GM23338 (cell line): Measurements from ENCODE around the gene OLA1. TPM values are rescaled to one million over a fixed set of nuclear protein-coding genes. Genes with fewer than 3 reads are reported as not detected.

Source experiments
- ATAC-seq: fragments of 200-7000 bp; cut with Tn5 transposase; 3 replicates; pipeline ENCODE4 v1.9.1; 2020
- DNase-seq: peaks from one replicate; pipeline ENCODE4 v3.0.0-alpha.2; 2015; ENCODE audit warnings: low spot score
- H2AFZ ChIP-seq: fragments of 200-600 bp; sonication (generic); 2 replicates; pipeline ENCODE4 v1.8.0; 2016; ENCODE audit warnings: antibody characterized with exemption, mild to moderate bottlenecking, moderate library complexity
- H3F3A ChIP-seq: fragments of 200-600 bp; sonication (generic); replicated peaks from 2 replicates; pipeline ENCODE4 v1.8.0; 2017; ENCODE audit warnings: antibody characterized with exemption, mixed run types, low read depth
- H3K27ac ChIP-seq: fragments of 200-600 bp; sonication (generic); 2 replicates; pipeline ENCODE4 v1.6.1; 2016; ENCODE audit warnings: low read depth
- H3K27me3 ChIP-seq: fragments of 200-600 bp; sonication (generic); 2 replicates; pipeline ENCODE4 v1.8.0; 2016; ENCODE audit warnings: mild to moderate bottlenecking, mixed run types, moderate library complexity; ENCODE audit not compliant: insufficient read depth
- H3K36me3 ChIP-seq: fragments of 200-600 bp; sonication (generic); 2 replicates; pipeline ENCODE4 v1.8.0; 2016; ENCODE audit warnings: mild to moderate bottlenecking; ENCODE audit not compliant: insufficient read depth
- H3K4me1 ChIP-seq: fragments of 200-600 bp; sonication (generic); 2 replicates; pipeline ENCODE4 v1.8.0; 2016; ENCODE audit warnings: mild to moderate bottlenecking, moderate library complexity; ENCODE audit not compliant: insufficient read depth
- H3K4me2 ChIP-seq: fragments of 200-600 bp; sonication (generic); 2 replicates; pipeline ENCODE4 v1.7.1; 2017; ENCODE audit warnings: mixed run types
- H3K4me3 ChIP-seq: fragments of 200-600 bp; sonication (generic); 2 replicates; pipeline ENCODE4 v1.6.1; 2016; ENCODE audit warnings: mixed run types
- H3K79me2 ChIP-seq: fragments of 200-600 bp; sonication (generic); replicated peaks from 2 replicates; pipeline ENCODE4 v1.8.0; 2017; ENCODE audit warnings: mild to moderate bottlenecking; ENCODE audit not compliant: insufficient read depth
- H3K9me2 ChIP-seq: fragments of 200-600 bp; sonication (generic); 2 replicates; pipeline ENCODE4 v1.8.0; 2017; ENCODE audit not compliant: insufficient read depth
- H4K20me1 ChIP-seq: fragments of 200-600 bp; sonication (generic); replicated peaks from 2 replicates; pipeline ENCODE4 v1.8.0; 2017; ENCODE audit warnings: mild to moderate bottlenecking; ENCODE audit not compliant: insufficient read depth
- H3K27ac Mint-ChIP-seq: 2 replicates; pipeline ENCODE4 v1.8.0; 2020; ENCODE audit warnings: inconsistent platforms, mild to moderate bottlenecking, moderate library complexity, mixed read lengths
- H3K27me3 Mint-ChIP-seq: 3 replicates; pipeline ENCODE4 v1.8.0; 2022; ENCODE audit warnings: low read depth, mild to moderate bottlenecking, moderate library complexity, mixed read lengths, inconsistent platforms; ENCODE audit not compliant: insufficient read depth, poor library complexity
- H3K36me3 Mint-ChIP-seq: 3 replicates; pipeline ENCODE4 v1.8.0; 2021; ENCODE audit warnings: low read depth, mild to moderate bottlenecking, inconsistent platforms, moderate library complexity, mixed read lengths
- H3K4me1 Mint-ChIP-seq: 3 replicates; pipeline ENCODE4 v1.8.0; 2020; ENCODE audit warnings: mild to moderate bottlenecking, inconsistent platforms, mixed read lengths
- H3K4me3 Mint-ChIP-seq: 3 replicates; pipeline ENCODE4 v1.8.0; 2021; ENCODE audit warnings: moderate library complexity, mild to moderate bottlenecking, inconsistent platforms, mixed read lengths
- H3K9me3 Mint-ChIP-seq: 3 replicates; pipeline ENCODE4 v1.8.0; 2020; ENCODE audit warnings: moderate library complexity, mild to moderate bottlenecking, inconsistent platforms, mixed read lengths
- EZH2 ChIP-seq: fragments of 200-600 bp; sonication (generic); IDR thresholded peaks from one replicate; pipeline ENCODE4 v1.8.0; 2017; ENCODE audit warnings: antibody characterized with exemption, mild to moderate bottlenecking, low read depth; ENCODE audit not compliant: unreplicated experiment
- EZH2phosphoT487 ChIP-seq: fragments of 200-600 bp; sonication (generic); IDR thresholded peaks from one replicate; pipeline ENCODE4 v1.8.1; 2018; ENCODE audit warnings: antibody characterized with exemption; ENCODE audit not compliant: unreplicated experiment
- JUNB ChIP-seq: IDR thresholded peaks from one replicate; pipeline ENCODE4 v1.6.1; 2016; ENCODE audit warnings: antibody characterized with exemption; ENCODE audit not compliant: unreplicated experiment
- POLR2AphosphoS5 ChIP-seq: IDR thresholded peaks from 2 replicates; pipeline ENCODE4 v1.6.1; 2016; ENCODE audit warnings: antibody characterized with exemption, low read depth
- STAT1 ChIP-seq: IDR thresholded peaks from one replicate; pipeline ENCODE4 v1.6.1; 2016; ENCODE audit warnings: antibody characterized with exemption; ENCODE audit not compliant: unreplicated experiment
- ZNF331 ChIP-seq: fragments of 250-450 bp; sonication (Bioruptor Pico); IDR thresholded peaks from 2 replicates; pipeline ENCODE4 v1.5.0; 2020; ENCODE audit warnings: low read depth, mild to moderate bottlenecking, moderate library complexity
- polyA plus RNA-seq: library from polyadenylated mRNA; unstranded; fragments of >200 nt; fragmentation: Nextera tagmentation; extraction: Ambion mirVana; gene quantifications from 2 replicates; pipeline ENCODE4 v1.2.1, GENCODE V29; 2016
- total RNA-seq: library from RNA; depleted of rRNA; stranded (reverse); fragments of >200 nt; shearing (Covaris generic); gene quantifications from 2 replicates; pipeline ENCODE4 v1.2.3, GENCODE V29; 2014
- TF ChIP-seq, protein P1 (sequence below): fragments of 250-450 bp; sonication (Bioruptor Pico); IDR thresholded peaks from 2 replicates; pipeline ENCODE4 v1.5.0; 2020; ENCODE audit warnings: mild to moderate bottlenecking, moderate library complexity
- TF ChIP-seq, protein P2 (sequence below), 2 experiments: fragments of 200-600 bp in 1 of 2; sonication (generic) in 1 of 2; conservative IDR thresholded peaks; 2 replicates each; pipeline versions ENCODE4 v1.5.1 to v1.6.1; 2016 to 2017; ENCODE audit warnings: antibody characterized with exemption in 2 of 2, low read depth in 2 of 2, mild to moderate bottlenecking in 2 of 2, moderate library complexity in 1 of 2

OLA1 gene
- total and polyA plus RNA-seq, 2 experiments from 2014 or later, result 104 to 242 TPM

DNA sequence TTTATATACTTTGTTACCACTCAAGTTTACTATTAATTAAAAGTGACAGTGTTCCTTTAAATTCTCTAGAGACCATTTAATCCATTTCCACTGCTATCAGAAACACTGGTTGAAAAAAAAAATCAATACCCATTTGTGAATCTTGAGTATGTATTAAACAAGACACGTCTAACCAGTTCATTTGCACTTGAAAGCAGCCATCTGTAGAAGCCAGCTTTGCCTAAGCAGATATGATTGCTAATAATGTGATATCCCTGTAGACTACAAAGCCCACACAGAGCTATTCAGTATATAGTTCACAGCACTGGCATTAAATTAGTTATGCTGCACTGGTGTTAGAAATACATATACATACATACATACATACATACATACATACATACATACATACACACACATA, 171.4 kb downstream of the OLA1 start (continued):
- TF ChIP-seq, protein P1, sequence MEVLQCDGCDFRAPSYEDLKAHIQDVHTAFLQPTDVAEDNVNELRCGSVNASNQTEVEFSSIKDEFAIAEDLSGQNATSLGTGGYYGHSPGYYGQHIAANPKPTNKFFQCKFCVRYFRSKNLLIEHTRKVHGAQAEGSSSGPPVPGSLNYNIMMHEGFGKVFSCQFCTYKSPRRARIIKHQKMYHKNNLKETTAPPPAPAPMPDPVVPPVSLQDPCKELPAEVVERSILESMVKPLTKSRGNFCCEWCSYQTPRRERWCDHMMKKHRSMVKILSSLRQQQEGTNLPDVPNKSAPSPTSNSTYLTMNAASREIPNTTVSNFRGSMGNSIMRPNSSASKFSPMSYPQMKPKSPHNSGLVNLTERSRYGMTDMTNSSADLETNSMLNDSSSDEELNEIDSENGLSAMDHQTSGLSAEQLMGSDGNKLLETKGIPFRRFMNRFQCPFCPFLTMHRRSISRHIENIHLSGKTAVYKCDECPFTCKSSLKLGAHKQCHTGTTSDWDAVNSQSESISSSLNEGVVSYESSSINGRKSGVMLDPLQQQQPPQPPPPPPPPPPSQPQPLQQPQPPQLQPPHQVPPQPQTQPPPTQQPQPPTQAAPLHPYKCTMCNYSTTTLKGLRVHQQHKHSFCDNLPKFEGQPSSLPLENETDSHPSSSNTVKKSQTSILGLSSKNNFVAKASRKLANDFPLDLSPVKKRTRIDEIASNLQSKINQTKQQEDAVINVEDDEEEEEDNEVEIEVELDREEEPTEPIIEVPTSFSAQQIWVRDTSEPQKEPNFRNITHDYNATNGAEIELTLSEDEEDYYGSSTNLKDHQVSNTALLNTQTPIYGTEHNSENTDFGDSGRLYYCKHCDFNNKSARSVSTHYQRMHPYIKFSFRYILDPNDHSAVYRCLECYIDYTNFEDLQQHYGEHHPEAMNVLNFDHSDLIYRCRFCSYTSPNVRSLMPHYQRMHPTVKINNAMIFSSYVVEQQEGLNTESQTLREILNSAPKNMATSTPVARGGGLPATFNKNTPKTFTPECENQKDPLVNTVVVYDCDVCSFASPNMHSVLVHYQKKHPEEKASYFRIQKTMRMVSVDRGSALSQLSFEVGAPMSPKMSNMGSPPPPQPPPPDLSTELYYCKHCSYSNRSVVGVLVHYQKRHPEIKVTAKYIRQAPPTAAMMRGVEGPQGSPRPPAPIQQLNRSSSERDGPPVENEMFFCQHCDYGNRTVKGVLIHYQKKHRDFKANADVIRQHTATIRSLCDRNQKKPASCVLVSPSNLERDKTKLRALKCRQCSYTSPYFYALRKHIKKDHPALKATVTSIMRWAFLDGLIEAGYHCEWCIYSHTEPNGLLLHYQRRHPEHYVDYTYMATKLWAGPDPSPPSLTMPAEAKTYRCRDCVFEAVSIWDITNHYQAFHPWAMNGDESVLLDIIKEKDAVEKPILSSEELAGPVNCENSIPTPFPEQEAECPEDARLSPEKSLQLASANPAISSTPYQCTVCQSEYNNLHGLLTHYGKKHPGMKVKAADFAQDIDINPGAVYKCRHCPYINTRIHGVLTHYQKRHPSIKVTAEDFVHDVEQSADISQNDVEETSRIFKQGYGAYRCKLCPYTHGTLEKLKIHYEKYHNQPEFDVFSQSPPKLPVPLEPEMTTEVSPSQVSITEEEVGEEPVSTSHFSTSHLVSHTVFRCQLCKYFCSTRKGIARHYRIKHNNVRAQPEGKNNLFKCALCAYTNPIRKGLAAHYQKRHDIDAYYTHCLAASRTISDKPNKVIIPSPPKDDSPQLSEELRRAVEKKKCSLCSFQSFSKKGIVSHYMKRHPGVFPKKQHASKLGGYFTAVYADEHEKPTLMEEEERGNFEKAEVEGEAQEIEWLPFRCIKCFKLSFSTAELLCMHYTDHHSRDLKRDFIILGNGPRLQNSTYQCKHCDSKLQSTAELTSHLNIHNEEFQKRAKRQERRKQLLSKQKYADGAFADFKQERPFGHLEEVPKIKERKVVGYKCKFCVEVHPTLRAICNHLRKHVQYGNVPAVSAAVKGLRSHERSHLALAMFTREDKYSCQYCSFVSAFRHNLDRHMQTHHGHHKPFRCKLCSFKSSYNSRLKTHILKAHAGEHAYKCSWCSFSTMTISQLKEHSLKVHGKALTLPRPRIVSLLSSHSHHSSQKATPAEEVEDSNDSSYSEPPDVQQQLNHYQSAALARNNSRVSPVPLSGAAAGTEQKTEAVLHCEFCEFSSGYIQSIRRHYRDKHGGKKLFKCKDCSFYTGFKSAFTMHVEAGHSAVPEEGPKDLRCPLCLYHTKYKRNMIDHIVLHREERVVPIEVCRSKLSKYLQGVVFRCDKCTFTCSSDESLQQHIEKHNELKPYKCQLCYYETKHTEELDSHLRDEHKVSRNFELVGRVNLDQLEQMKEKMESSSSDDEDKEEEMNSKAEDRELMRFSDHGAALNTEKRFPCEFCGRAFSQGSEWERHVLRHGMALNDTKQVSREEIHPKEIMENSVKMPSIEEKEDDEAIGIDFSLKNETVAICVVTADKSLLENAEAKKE (CRISPR knock-in tag), result no peak
- no peak for TF ChIP-seq STAT1
- no peak for TF ChIP-seq POLR2AphosphoS5
- no peak for TF ChIP-seq ZNF331 (CRISPR knock-in tag)

DNA sequence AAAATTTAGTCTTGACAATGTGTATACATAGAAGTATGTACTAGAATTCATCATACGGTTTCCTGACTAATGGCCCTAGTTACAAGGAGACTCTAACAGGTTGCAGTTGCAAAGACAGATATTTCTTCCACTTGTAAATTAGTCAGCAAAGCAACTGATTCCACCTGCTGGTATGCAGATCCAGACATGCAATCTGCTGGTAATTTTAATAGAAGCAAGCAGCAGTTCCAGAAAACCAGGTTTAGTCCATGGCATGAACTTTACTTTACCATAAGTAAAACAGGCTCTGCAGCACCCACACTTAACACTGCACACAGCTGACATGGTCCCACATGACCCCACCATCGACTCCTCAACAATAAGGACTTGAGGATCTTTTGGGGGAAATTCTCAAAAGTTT, 172.3 kb downstream of the OLA1 start:
- Histone ChIP-seq H2AFZ (no peak overlapping the region), H3K27me3 (no peaks in the 10 kb centered on the region), H3K27ac (no peak overlapping the region), H3F3A (no peaks in the 10 kb centered on the region), H3K9me2 (no peaks in the 10 kb centered on the region), H3K4me3 (no peak overlapping the region), H4K20me1 (no peaks in the 10 kb centered on the region), H3K79me2 (no peaks in the 10 kb centered on the region), H3K4me1 (peaks cover 15% of the 10 kb centered on the region), H3K36me3 (no peaks in the 10 kb centered on the region), H3K4me2 (no peak overlapping the region)
- no peak for DNase-seq
- Mint-ChIP-seq H3K9me3 (no peaks in the 10 kb centered on the region), H3K4me1 (peaks cover 31% of the 10 kb centered on the region), H3K27ac (0 out of 2 replicates have a peak overlapping the region, but pooled peaks have one; percentile 25), H3K36me3 (peaks cover 6% of the 10 kb centered on the region; the same call in 1 of the 3 replicates), H3K4me3 (no peak overlapping the region), H3K27me3 (no peaks in the 10 kb centered on the region)
- ATAC-seq, result no peak
- no peak for TF ChIP-seq EZH2phosphoT487
- no peak for TF ChIP-seq EZH2
- TF ChIP-seq JUNB, result no peak
- TF ChIP-seq STAT1, result no peak
- TF ChIP-seq, protein P2, sequence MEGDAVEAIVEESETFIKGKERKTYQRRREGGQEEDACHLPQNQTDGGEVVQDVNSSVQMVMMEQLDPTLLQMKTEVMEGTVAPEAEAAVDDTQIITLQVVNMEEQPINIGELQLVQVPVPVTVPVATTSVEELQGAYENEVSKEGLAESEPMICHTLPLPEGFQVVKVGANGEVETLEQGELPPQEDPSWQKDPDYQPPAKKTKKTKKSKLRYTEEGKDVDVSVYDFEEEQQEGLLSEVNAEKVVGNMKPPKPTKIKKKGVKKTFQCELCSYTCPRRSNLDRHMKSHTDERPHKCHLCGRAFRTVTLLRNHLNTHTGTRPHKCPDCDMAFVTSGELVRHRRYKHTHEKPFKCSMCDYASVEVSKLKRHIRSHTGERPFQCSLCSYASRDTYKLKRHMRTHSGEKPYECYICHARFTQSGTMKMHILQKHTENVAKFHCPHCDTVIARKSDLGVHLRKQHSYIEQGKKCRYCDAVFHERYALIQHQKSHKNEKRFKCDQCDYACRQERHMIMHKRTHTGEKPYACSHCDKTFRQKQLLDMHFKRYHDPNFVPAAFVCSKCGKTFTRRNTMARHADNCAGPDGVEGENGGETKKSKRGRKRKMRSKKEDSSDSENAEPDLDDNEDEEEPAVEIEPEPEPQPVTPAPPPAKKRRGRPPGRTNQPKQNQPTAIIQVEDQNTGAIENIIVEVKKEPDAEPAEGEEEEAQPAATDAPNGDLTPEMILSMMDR (conservative IDR thresholded peaks at IDR 0.05; ENCODE audit: low read depth in 2 of 2), result no peak
